ENCODE results near the gene GPX2.
A peak's percentile ranks its signal among the peaks of the same experiment; 100 is the strongest.

The GPX2 gene

GRCh38 chr14:64942531-64943111 is at the start of gene GPX2:
TSS of gene GPX2 (minus strand) at chr14:64942745. CDS start at chr14:64942726, 19 bp downstream.
- no peak for TF ChIP-seq CTCF (IDR thresholded peaks at IDR 0.05)

GRCh38 chr14:64990939-64991338 is 48.4 kb upstream of the GPX2 start:
- no peak for TF ChIP-seq CTCF (IDR thresholded peaks at IDR 0.05)

- TF ChIP-seq CTCF (IDR thresholded peaks at IDR 0.05) = no peak
These were observed 47.8 kb upstream of the GPX2 start for GRCh38 chr14:64990296-64990695.

- TF ChIP-seq CTCF (IDR thresholded peaks at IDR 0.05) = no peak
These were observed 44.9 kb upstream of the GPX2 start for GRCh38 chr14:64987438-64987767.

GRCh38 chr14:64986648-64987437 is 44.3 kb upstream of the GPX2 start, which contains the start of gene FNTB:
TSS of gene FNTB (plus strand) at chr14:64986895. CDS start at chr14:64986954, 59 bp downstream.
- peak; percentile 84 for TF ChIP-seq CTCF (IDR thresholded peaks at IDR 0.05)

- TF ChIP-seq CTCF (IDR thresholded peaks at IDR 0.05) = peak; percentile 74
These were observed 41.1 kb upstream of the GPX2 start for GRCh38 chr14:64983439-64984310.

GRCh38 chr14:64979336-64980074 is 37.0 kb upstream of the GPX2 start:
- no peak for TF ChIP-seq CTCF (IDR thresholded peaks at IDR 0.05)
